Bronchial epithelial cell (primary cell): ENCODE data around the gene DDX49. TPM values are rescaled to one million over a fixed set of nuclear protein-coding genes. Genes with fewer than 3 reads are reported as not detected.

Experiments
- DNase-seq: peaks from one replicate; pipeline ENCODE4 v3.0.0-alpha.2; 2010; ENCODE audit warnings: low read depth
- FAIRE-seq: peaks from 2 replicates; lab custom pipeline; 2011; peaks lifted over from hg19 to GRCh38; lab: Jason Lieb, UNC
- H3K27me3 ChIP-seq: 2 replicates; pipeline ENCODE4 v1.5.1; 2011; ENCODE audit warnings: low read length; ENCODE audit not compliant: control insufficient read depth, insufficient read depth
- H3K36me3 ChIP-seq: 2 replicates; pipeline ENCODE4 v1.5.1; 2011; ENCODE audit warnings: low read length; ENCODE audit not compliant: control insufficient read depth, insufficient read depth
- H3K4me3 ChIP-seq: 2 replicates; pipeline ENCODE4 v1.5.1; 2011; ENCODE audit warnings: mild to moderate bottlenecking, low read depth, low read length, control low read depth
- CTCF ChIP-seq: IDR thresholded peaks from 2 replicates; pipeline ENCODE4 v1.5.1; 2011; ENCODE audit warnings: mild to moderate bottlenecking, moderate library complexity, low read length, control low read depth, inconsistent platforms; ENCODE audit not compliant: insufficient read depth, severe bottlenecking
- total RNA-seq: library from RNA; depleted of rRNA; stranded (reverse); fragments of >200 nt; gene quantifications from 2 replicates; pipeline ENCODE4 v1.2.1, GENCODE V29; 2014

Gene DDX49
- total RNA-seq, 1 donor from 2014 or later: 76.1 TPM

DNA sequence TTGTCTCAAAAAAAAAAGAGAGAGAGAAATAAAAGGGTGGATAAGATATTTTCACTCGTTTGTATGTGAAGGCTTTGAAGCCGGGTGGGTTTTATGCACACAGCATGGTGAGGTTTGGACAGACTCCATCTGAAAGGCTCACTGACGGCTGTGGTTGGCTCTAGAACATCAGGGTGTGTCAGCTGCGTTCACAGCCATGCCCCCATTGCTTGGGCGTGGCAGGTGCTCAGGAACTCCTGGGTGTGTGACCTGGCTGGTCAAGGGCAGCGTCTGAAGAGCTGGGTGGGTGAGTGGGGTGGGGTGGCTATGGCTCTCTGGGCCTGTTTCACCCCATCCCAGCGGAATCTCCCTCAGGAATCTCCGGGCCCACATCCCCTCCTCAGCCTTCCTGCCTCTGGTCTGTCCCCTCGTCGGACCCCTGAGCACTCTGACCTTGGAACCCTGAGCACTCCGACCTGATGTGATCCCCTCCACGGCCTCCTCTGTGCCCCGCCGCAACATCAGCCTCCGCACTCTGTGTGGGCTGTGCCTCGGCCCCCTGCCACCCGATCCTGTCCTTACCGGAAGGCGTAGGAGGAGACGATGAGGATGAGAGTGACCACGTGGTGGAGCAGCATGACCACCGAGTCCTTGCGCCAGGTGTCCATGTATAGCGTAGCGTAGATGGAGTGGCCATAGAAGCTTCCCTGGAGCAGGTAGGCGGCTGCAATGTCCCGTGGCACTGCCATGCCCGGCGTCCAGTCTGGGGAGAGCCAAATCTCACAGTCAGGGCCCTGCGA is 35.8 kb upstream of the DDX49 start:
- Histone ChIP-seq H3K36me3 (no peaks in the 10 kb centered on the region), H3K4me3 (no peak overlapping the region), H3K27me3 (no peaks in the 10 kb centered on the region)
- no peak for DNase-seq
- TF ChIP-seq CTCF: no peak
- no peak for FAIRE-seq

- Histone ChIP-seq H3K4me3 (no peak overlapping the region), H3K36me3 (no peaks in the 10 kb centered on the region), H3K27me3 (no peaks in the 10 kb centered on the region)
- FAIRE-seq: no peak
- DNase-seq: no peak
- no peak for TF ChIP-seq CTCF
Observed at GRCh38 chr19:18886972-18887371, 32.5 kb upstream of the DDX49 start.

DNA sequence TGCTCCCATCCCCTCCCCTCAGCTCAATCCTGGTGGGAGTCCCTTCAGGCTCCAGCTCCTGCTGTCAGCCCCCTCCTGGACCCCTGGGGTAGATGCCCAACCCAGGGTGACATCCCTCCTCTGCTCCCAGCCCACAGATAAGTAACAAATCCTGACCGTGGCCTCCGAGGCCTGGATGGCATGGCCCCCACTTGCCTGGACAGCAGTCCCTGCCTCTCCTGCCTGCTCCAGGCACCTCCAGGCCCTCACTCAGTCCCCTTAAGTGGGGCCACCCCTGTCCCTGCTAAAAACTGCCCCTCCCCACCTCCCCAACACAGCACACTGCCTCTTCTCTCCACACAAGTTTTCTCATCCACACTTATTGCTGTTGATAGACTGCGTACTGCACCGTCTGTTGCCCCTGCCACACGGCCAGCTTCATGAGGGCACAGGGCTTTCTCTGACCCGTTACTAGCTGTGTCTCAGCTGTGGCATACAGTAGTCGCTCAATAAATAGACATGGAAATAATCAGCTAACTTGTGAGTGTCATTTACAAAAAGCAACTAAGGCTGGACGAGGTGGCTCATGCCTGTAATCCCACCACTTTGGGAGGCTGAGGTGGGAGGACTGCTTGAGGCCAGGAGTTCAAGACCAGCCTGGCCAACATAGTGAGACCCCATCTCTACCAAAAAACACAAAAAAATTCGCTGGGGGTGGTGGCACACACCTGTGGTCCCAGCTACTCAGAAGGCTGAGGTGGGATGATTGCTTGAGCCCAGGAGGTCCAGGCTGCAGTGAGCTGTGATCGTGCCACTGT is 29.4 kb upstream of the DDX49 start:
- DNase-seq: no peak
- Histone ChIP-seq H3K27me3 (peaks cover 7% of the 10 kb centered on the region), H3K36me3 (no peaks in the 10 kb centered on the region), H3K4me3 (no peak overlapping the region)
- no peak for FAIRE-seq
- TF ChIP-seq CTCF: no peak

DNA sequence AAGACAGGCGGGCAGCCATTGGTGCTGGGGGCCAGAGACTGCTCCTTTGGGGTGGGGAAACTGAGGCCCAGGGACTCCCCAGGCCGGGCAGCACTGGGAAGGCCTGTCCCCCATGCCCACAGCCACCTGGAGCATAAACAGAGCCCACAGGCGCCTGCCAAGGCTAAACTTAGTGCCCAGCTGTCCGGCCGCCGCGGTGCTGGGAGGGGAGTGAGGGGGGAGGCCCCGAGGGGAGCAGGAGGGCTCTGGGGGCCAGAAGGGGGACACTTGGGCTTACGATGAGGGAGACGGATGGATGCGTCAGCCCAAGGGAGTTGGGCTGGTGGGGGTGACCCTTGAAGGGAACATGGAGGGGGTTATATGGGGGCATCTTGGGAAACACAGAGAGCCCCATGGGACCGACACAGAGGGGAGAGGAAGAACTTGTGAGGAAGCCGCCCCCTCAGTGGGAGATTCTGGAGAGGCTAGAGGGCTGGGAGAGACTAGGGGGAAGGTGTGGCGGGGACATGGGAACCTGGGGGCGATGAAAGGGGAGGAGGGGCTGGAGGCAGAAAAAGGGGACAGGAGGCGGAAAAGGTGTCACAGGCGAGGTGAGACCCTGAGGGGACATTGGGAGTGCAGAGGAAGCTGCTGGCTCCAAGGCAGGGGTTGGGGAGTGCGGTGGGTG is 25.8 kb upstream of the DDX49 start:
- no peak for FAIRE-seq
- Histone ChIP-seq H3K36me3 (no peaks in the 10 kb centered on the region), H3K27me3 (peaks cover 10% of the 10 kb centered on the region), H3K4me3 (no peak overlapping the region)
- DNase-seq: no peak
- no peak for TF ChIP-seq CTCF

DNA sequence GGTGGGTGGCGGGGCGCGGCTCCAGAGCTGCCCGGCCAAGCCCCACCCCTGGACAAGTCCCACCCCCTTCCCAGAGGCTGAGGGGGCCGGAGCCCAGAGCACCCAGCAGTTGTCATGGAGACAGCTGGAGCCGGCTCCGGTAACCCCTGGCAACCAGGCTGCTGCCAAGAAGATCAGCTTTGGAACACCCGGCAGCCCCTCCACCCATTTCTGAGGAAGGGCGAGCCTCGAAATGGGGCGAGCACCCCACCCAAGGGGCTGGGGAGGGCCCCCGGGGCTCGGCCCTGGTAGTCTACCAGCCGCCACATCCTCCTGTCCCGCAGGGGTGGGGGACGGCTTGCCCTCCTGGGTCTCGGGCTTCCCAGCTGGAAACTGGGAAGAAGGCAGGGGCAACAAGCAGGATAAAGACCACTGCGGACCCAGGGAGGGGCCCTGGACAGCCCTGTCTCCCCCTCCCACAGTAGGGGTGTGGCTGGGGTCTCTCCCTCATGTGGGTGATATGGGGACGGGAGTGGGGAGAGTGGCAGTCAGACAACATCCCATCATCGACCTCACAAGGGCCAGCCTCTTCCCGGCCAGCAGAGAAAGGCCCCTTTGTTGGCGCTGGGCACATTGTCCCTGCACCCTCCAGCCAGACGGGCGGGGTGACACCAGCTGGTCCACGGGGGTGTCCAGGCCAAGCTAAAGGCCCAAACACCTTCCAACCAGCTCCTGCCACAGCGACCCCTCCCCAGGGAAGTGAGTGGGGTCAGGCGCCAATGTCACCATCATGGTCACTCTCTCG is 25.1 kb upstream of the DDX49 start:
- Histone ChIP-seq H3K36me3 (peaks cover 2% of the 10 kb centered on the region), H3K27me3 (peaks cover 10% of the 10 kb centered on the region), H3K4me3 (no peak overlapping the region)
- no peak for TF ChIP-seq CTCF
- no peak for FAIRE-seq
- DNase-seq: no peak
